ENCODE measurements around the gene CPZ. TPM values are rescaled to one million over a fixed set of nuclear protein-coding genes. Genes with fewer than 3 reads are reported as not detected.

Gene CPZ
- total and polyA plus RNA-seq, 2 of the 4 experiments (the other 2 are of a cell fraction) = 0.90 to 10.3 TPM

DNA sequence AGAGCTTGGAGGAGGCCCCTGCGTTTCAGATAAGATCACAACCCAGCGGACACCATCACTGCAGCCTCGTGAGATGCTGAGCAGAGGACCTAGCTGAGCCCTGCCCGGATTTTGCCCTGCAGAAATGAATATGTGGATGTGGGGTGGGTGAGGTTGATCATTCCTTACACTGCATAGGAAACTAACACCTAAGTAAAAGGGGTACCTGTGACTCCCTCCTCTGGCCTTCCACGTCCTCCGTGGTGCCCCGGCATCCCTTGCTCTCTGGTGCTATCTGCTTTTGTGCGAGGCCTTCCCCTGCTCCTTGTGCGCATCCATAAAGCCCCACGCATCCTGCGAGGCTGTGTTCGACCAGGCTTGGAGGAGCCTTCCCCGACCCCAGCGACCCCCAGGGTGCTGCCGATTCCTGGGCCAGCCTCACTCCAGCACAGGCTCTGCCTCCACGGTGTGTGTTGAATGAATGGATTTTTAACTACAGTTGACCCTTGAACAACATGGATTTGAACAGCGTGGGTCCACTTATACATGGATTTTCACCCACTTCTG lies 37.9 kb upstream of the CPZ start:
- H2BK5ac ChIP-seq (ENCODE audit: low read depth, low read length, poor library complexity, severe bottlenecking) = no peak overlapping the region
- intact Hi-C loops (cut with micrococcal nuclease) = no loop called here
- no peak overlapping the region for H3K56ac ChIP-seq (ENCODE audit: extremely low read depth, insufficient read depth, low read length)
- TF ChIP-seq BHLHE40 (IDR thresholded peaks at IDR 0.05; ENCODE audit: low read depth, low read length) = no peak
- TF ChIP-seq RCOR1 (IDR thresholded peaks at IDR 0.05; ENCODE audit: insufficient replicate concordance, low read length) = no peak
- no peak for TF ChIP-seq POLR2A (IDR thresholded peaks at IDR 0.05; ENCODE audit: low read depth, low read length)
- no peak for TF ChIP-seq FOS (IDR thresholded peaks at IDR 0.05; ENCODE audit: low read depth, low read length)
- TF ChIP-seq CEBPB (IDR thresholded peaks at IDR 0.05; ENCODE audit: low read depth, low read length) = no peak
- no peak for TF ChIP-seq CTCF (conservative IDR thresholded peaks at IDR 0.05; ENCODE audit: low read depth, low read length)
- TF ChIP-seq, protein P1, sequence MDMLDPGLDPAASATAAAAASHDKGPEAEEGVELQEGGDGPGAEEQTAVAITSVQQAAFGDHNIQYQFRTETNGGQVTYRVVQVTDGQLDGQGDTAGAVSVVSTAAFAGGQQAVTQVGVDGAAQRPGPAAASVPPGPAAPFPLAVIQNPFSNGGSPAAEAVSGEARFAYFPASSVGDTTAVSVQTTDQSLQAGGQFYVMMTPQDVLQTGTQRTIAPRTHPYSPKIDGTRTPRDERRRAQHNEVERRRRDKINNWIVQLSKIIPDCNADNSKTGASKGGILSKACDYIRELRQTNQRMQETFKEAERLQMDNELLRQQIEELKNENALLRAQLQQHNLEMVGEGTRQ (IDR thresholded peaks at IDR 0.05; ENCODE audit: low read depth, low read length) = no peak
- TF ChIP-seq RFX5 (IDR thresholded peaks at IDR 0.05; ENCODE audit: low read depth, low read length) = no peak
- no peak for TF ChIP-seq NFE2L2 (IDR thresholded peaks at IDR 0.05; ENCODE audit: low read depth, low read length)
- TF ChIP-seq CHD1 (IDR thresholded peaks at IDR 0.05; ENCODE audit: low read depth, low read length) = no peak
- TF ChIP-seq SMC3 (IDR thresholded peaks at IDR 0.05; ENCODE audit: low read depth, low read length) = no peak
- no peak for TF ChIP-seq MXI1 (IDR thresholded peaks at IDR 0.05; ENCODE audit: borderline replicate concordance, low read depth, low read length)
- no peak for TF ChIP-seq MAFK (IDR thresholded peaks at IDR 0.05; ENCODE audit: low read depth, low read length)
- TF ChIP-seq, protein P2, sequence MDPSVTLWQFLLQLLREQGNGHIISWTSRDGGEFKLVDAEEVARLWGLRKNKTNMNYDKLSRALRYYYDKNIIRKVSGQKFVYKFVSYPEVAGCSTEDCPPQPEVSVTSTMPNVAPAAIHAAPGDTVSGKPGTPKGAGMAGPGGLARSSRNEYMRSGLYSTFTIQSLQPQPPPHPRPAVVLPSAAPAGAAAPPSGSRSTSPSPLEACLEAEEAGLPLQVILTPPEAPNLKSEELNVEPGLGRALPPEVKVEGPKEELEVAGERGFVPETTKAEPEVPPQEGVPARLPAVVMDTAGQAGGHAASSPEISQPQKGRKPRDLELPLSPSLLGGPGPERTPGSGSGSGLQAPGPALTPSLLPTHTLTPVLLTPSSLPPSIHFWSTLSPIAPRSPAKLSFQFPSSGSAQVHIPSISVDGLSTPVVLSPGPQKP (IDR thresholded peaks at IDR 0.05; ENCODE audit: borderline replicate concordance, low read depth, low read length) = no peak
- no peak for TF ChIP-seq RAD21 (IDR thresholded peaks at IDR 0.05; ENCODE audit: low read length)
- no peak for TF ChIP-seq MAZ (IDR thresholded peaks at IDR 0.05; ENCODE audit: borderline replicate concordance, low read depth, low read length)
- WGBS, 2 experiments (ENCODE audit: extremely low coverage in 2 of 2, insufficient read length in 1 of 2) = 100% methylated on average over 4 of the region's 17 CpGs; no CpG with 5 or more reads in 1 of the 2 experiments
- dilution Hi-C loops (cut with HindIII; ENCODE audit: low sequenced_read_pairs, unreplicated experiment) = no loop called here
- BruUV-seq (replicated peaks) = no TSS peak
- no peak overlapping the region for H3K18ac ChIP-seq (ENCODE audit: low read depth, low read length)
- no peak overlapping the region for H3K14ac ChIP-seq (replicated peaks; ENCODE audit: low read depth, low read length)
- no peak overlapping the region for H3K9ac ChIP-seq (ENCODE audit: low read depth, low read length)
- no peak overlapping the region for H2AK9ac ChIP-seq (replicated peaks; ENCODE audit: low read depth, low read length, poor library complexity)
- H3K9me1 ChIP-seq (ENCODE audit: insufficient read depth, low read length) = peaks cover 4% of the 10 kb centered on the region; the same call in 1 of the 2 replicates
- H3K36me3 ChIP-seq (ENCODE audit: control insufficient read depth, insufficient read depth, low read length) = no peaks in the 10 kb centered on the region
- no peak overlapping the region for H4K91ac ChIP-seq (ENCODE audit: insufficient read depth, low read depth, low read length)
- no peak overlapping the region for H3K4me3 ChIP-seq (ENCODE audit: insufficient read depth, low read depth, low read length)
- ATAC-seq (ENCODE audit: low read depth) = no peak
- no peak overlapping the region for H2BK15ac ChIP-seq (ENCODE audit: low read depth, low read length)
- no peak overlapping the region for H3K27ac ChIP-seq (ENCODE audit: insufficient read depth, low read length)
- no peaks in the 10 kb centered on the region for H3K79me1 ChIP-seq (ENCODE audit: low read depth in 1 of 2, low read length in 2 of 2)
- no peak overlapping the region for H2BK120ac ChIP-seq (ENCODE audit: low read depth, low read length)
- no peak overlapping the region for H3K4me2 ChIP-seq (ENCODE audit: low read depth, low read length)
- in situ Hi-C loops (cut with MboI; ENCODE audit: low sequenced_read_pairs) = no loop called here
- H4K5ac ChIP-seq (ENCODE audit: low read depth, low read length) = no peak overlapping the region
- H3K4ac ChIP-seq (ENCODE audit: low read depth, low read length) = no peak overlapping the region
- no peak overlapping the region for H2AFZ ChIP-seq (replicated peaks; ENCODE audit: low read length, poor library complexity)
- peaks cover 2% of the 10 kb centered on the region for H3K9me3 ChIP-seq (ENCODE audit: control insufficient read depth, insufficient read depth, low read length)
- H3K4me1 ChIP-seq (ENCODE audit: control insufficient read depth, insufficient read depth, low read length) = peaks cover 2% of the 10 kb centered on the region; the same call in 1 of the 2 replicates
- CTCF ChIA-PET = no interaction called here
- POLR2A ChIA-PET (ENCODE audit: unreplicated experiment) = no interaction called here
- peaks cover 26% of the 10 kb centered on the region for H3K27me3 ChIP-seq (ENCODE audit: control insufficient read depth, insufficient read depth, low read length)
- H3K23ac ChIP-seq (ENCODE audit: low read depth, low read length) = no peak overlapping the region
- peak overlapping the region; percentile 50 for H2AK5ac ChIP-seq (ENCODE audit: low read depth, low read length)
- no peak overlapping the region for H2BK20ac ChIP-seq (ENCODE audit: low read depth, low read length)
- DNase-seq = no peak
- no peaks in the 10 kb centered on the region for H4K20me1 ChIP-seq (ENCODE audit: insufficient read depth, low read length)
- no peak overlapping the region for H4K8ac ChIP-seq (ENCODE audit: low read depth in 2 of 2, low read length in 2 of 2)
